ENCODE measurements around the gene TTC22.

Gene TTC22

GRCh38 chr1:54772951-54773350, 28.2 kb downstream of the TTC22 start:
- Histone ChIP-seq H3K4me1 (ENCODE audit: control insufficient read depth in 1 of 2, insufficient read depth in 2 of 2, low read length in 2 of 2) (no peaks in the 10 kb centered on the region), H2BK5ac (ENCODE audit: low read depth, low read length, poor library complexity) (no peak overlapping the region), H3K79me2 (ENCODE audit: control insufficient read depth, insufficient read depth, low read length, poor library complexity) (no peaks in the 10 kb centered on the region), H2AK5ac (ENCODE audit: low read length) (no peak overlapping the region), H3K9me3 (ENCODE audit: insufficient read depth, low read depth, low read length) (no peaks in the 10 kb centered on the region), H3K27ac (ENCODE audit: low read depth, low read length) (no peak overlapping the region), H3K18ac (ENCODE audit: low read length) (no peak overlapping the region), H4K91ac (ENCODE audit: low read depth, low read length) (no peak overlapping the region), H2BK12ac (ENCODE audit: low read length) (no peak overlapping the region), H3K4me3 (ENCODE audit: low read depth, low read length) (no peak overlapping the region), H3K14ac (ENCODE audit: low read length) (no peak overlapping the region), H3K23ac (ENCODE audit: low read length) (no peak overlapping the region), H3K27me3 (ENCODE audit: insufficient read depth, low read length) (no peaks in the 10 kb centered on the region), H4K12ac (ENCODE audit: low read depth, low read length) (no peak overlapping the region), H3K4me2 (ENCODE audit: low read length) (no peak overlapping the region), H4K8ac (ENCODE audit: low read depth, low read length) (no peak overlapping the region), H3K4ac (ENCODE audit: low read depth, low read length) (no peak overlapping the region), H2AFZ (ENCODE audit: insufficient read depth, low read length, poor library complexity) (no peak overlapping the region), H3K36me3 (ENCODE audit: control insufficient read depth in 1 of 2, insufficient read depth in 2 of 2, low read length in 2 of 2) (no peaks in the 10 kb centered on the region), H3K79me1 (ENCODE audit: low read length) (no peaks in the 10 kb centered on the region), H2BK120ac (ENCODE audit: insufficient read depth, low read length, poor library complexity) (no peak overlapping the region), H3K9ac (ENCODE audit: low read length) (no peak overlapping the region)
- no peak for DNase-seq
- WGBS (ENCODE audit: extremely low coverage, insufficient coverage, insufficient read length) = no CpG with 5 or more reads among the region's 2 CpGs

GRCh38 chr1:54768093-54768492, 33.0 kb downstream of the TTC22 start:
- Histone ChIP-seq H3K4me1 (ENCODE audit: control insufficient read depth in 1 of 2, insufficient read depth in 2 of 2, low read length in 2 of 2) (peaks cover 0 to 2% of the 10 kb centered on the region in 2 experiments), H2AFZ (ENCODE audit: insufficient read depth, low read length, poor library complexity) (no peak overlapping the region), H3K4me3 (ENCODE audit: low read depth, low read length) (no peak overlapping the region), H3K4ac (ENCODE audit: low read depth, low read length) (no peak overlapping the region), H2BK120ac (ENCODE audit: insufficient read depth, low read length, poor library complexity) (no peak overlapping the region), H3K23ac (ENCODE audit: low read length) (no peak overlapping the region), H3K9me3 (ENCODE audit: insufficient read depth, low read depth, low read length) (no peaks in the 10 kb centered on the region), H3K36me3 (ENCODE audit: control insufficient read depth in 1 of 2, insufficient read depth in 2 of 2, low read length in 2 of 2) (no peaks in the 10 kb centered on the region), H3K4me2 (ENCODE audit: low read length) (no peak overlapping the region), H4K12ac (ENCODE audit: low read depth, low read length) (no peak overlapping the region), H3K18ac (ENCODE audit: low read length) (no peak overlapping the region), H4K91ac (ENCODE audit: low read depth, low read length) (no peak overlapping the region), H3K9ac (ENCODE audit: low read length) (peak overlapping the region; percentile 13), H2AK5ac (ENCODE audit: low read length) (no peak overlapping the region), H2BK5ac (ENCODE audit: low read depth, low read length, poor library complexity) (no peak overlapping the region), H3K27ac (ENCODE audit: low read depth, low read length) (no peak overlapping the region), H3K79me1 (ENCODE audit: low read length) (peaks cover 5% of the 10 kb centered on the region), H3K27me3 (ENCODE audit: insufficient read depth, low read length) (no peaks in the 10 kb centered on the region), H3K14ac (ENCODE audit: low read length) (no peak overlapping the region), H3K79me2 (ENCODE audit: control insufficient read depth, insufficient read depth, low read length, poor library complexity) (peaks cover 5% of the 10 kb centered on the region), H4K8ac (ENCODE audit: low read depth, low read length) (no peak overlapping the region), H2BK12ac (ENCODE audit: low read length) (no peak overlapping the region)
- no CpG with 5 or more reads among the region's 5 CpGs for WGBS (ENCODE audit: extremely low coverage, insufficient coverage, insufficient read length)
- peak in 1 of 2 donors; percentile 4 for DNase-seq

- Histone ChIP-seq H3K27me3 (ENCODE audit: insufficient read depth, low read length) (no peaks in the 10 kb centered on the region), H4K91ac (ENCODE audit: low read depth, low read length) (no peak overlapping the region), H3K27ac (ENCODE audit: low read depth, low read length) (no peak overlapping the region), H3K4ac (ENCODE audit: low read depth, low read length) (no peak overlapping the region), H3K14ac (ENCODE audit: low read length) (no peak overlapping the region), H3K9me3 (ENCODE audit: insufficient read depth, low read depth, low read length) (no peaks in the 10 kb centered on the region), H2BK5ac (ENCODE audit: low read depth, low read length, poor library complexity) (no peak overlapping the region), H4K8ac (ENCODE audit: low read depth, low read length) (no peak overlapping the region), H3K4me1 (ENCODE audit: control insufficient read depth in 1 of 2, insufficient read depth in 2 of 2, low read length in 2 of 2) (peaks cover 0 to 2% of the 10 kb centered on the region in 2 experiments), H3K36me3 (ENCODE audit: control insufficient read depth in 1 of 2, insufficient read depth in 2 of 2, low read length in 2 of 2) (no peaks in the 10 kb centered on the region), H2BK12ac (ENCODE audit: low read length) (no peak overlapping the region), H3K4me3 (ENCODE audit: low read depth, low read length) (no peak overlapping the region), H2AK5ac (ENCODE audit: low read length) (no peak overlapping the region), H4K12ac (ENCODE audit: low read depth, low read length) (no peak overlapping the region), H2BK120ac (ENCODE audit: insufficient read depth, low read length, poor library complexity) (no peak overlapping the region), H3K23ac (ENCODE audit: low read length) (no peak overlapping the region), H3K9ac (ENCODE audit: low read length) (no peak overlapping the region), H3K79me2 (ENCODE audit: control insufficient read depth, insufficient read depth, low read length, poor library complexity) (peaks cover 5% of the 10 kb centered on the region), H2AFZ (ENCODE audit: insufficient read depth, low read length, poor library complexity) (no peak overlapping the region), H3K18ac (ENCODE audit: low read length) (no peak overlapping the region), H3K79me1 (ENCODE audit: low read length) (peaks cover 5% of the 10 kb centered on the region), H3K4me2 (ENCODE audit: low read length) (no peak overlapping the region)
- no CpG with 5 or more reads among the region's 6 CpGs for WGBS (ENCODE audit: extremely low coverage, insufficient coverage, insufficient read length)
- DNase-seq = no peak
These were observed 33.6 kb downstream of the TTC22 start for GRCh38 chr1:54767526-54767925.

- Histone ChIP-seq H3K9me3 (ENCODE audit: insufficient read depth, low read depth, low read length) (no peaks in the 10 kb centered on the region), H2BK5ac (ENCODE audit: low read depth, low read length, poor library complexity) (no peak overlapping the region), H3K79me1 (ENCODE audit: low read length) (peaks cover 5% of the 10 kb centered on the region), H3K4me2 (ENCODE audit: low read length) (no peak overlapping the region), H4K91ac (ENCODE audit: low read depth, low read length) (no peak overlapping the region), H3K27me3 (ENCODE audit: insufficient read depth, low read length) (no peaks in the 10 kb centered on the region), H3K79me2 (ENCODE audit: control insufficient read depth, insufficient read depth, low read length, poor library complexity) (peaks cover 5% of the 10 kb centered on the region), H3K23ac (ENCODE audit: low read length) (no peak overlapping the region), H3K27ac (ENCODE audit: low read depth, low read length) (no peak overlapping the region), H3K36me3 (ENCODE audit: control insufficient read depth in 1 of 2, insufficient read depth in 2 of 2, low read length in 2 of 2) (no peaks in the 10 kb centered on the region), H3K18ac (ENCODE audit: low read length) (no peak overlapping the region), H2AFZ (ENCODE audit: insufficient read depth, low read length, poor library complexity) (no peak overlapping the region), H3K4ac (ENCODE audit: low read depth, low read length) (no peak overlapping the region), H3K9ac (ENCODE audit: low read length) (no peak overlapping the region), H3K14ac (ENCODE audit: low read length) (no peak overlapping the region), H3K4me1 (ENCODE audit: control insufficient read depth in 1 of 2, insufficient read depth in 2 of 2, low read length in 2 of 2) (peaks cover 0 to 2% of the 10 kb centered on the region in 2 experiments), H2AK5ac (ENCODE audit: low read length) (no peak overlapping the region), H4K8ac (ENCODE audit: low read depth, low read length) (no peak overlapping the region), H4K12ac (ENCODE audit: low read depth, low read length) (no peak overlapping the region), H2BK120ac (ENCODE audit: insufficient read depth, low read length, poor library complexity) (no peak overlapping the region), H3K4me3 (ENCODE audit: low read depth, low read length) (no peak overlapping the region), H2BK12ac (ENCODE audit: low read length) (no peak overlapping the region)
- WGBS (ENCODE audit: extremely low coverage, insufficient coverage, insufficient read length) = no CpG with 5 or more reads among the region's 4 CpGs
- no peak for DNase-seq
These were observed 34.4 kb downstream of the TTC22 start for GRCh38 chr1:54766726-54767125.
